Measurements from ENCODE around the gene GPR75. TPM values are rescaled to one million over a fixed set of nuclear protein-coding genes. Genes with fewer than 3 reads are reported as not detected.
"Not testable (repeated sequence)": the region's sequence is repeated elsewhere in the genome, so short reads cannot be mapped to it uniquely, and the experiment has no call there.

Gene GPR75
- total RNA-seq, 1 donor from 2014 or later: 4.4 TPM

GRCh38 chr2:53852532-53852931 lies 7.2 kb downstream of the GPR75 start:
- no peak for DNase-seq (ENCODE audit: low spot score)

GRCh38 chr2:53851052-53851757 lies 8.6 kb downstream of the GPR75 start:
- not testable (repeated sequence) for DNase-seq (ENCODE audit: low spot score)

DNA sequence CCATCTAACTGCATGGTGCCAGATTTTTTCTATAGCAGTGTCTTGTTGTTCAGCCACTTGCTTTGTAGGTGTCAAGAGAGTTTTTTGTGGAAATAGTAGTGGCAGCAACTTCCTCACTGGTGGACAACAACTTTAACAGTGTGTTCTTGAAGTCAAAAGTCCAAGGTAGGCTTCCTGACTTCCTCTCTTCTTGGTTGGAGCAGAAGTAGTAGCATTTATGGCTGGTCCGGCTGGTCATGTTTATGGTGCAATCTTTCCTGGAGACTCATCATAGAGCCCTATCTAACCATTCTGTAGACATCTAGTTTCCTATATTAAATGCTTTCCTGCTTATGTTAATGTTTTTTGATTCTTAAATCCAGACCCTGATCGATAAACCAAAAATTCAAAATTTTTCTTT lies 11.7 kb downstream of the GPR75 start:
- no peak for DNase-seq (ENCODE audit: low spot score)

GRCh38 chr2:53843595-53843994 lies 16.2 kb downstream of the GPR75 start:
- no peak for DNase-seq (ENCODE audit: low spot score)

DNA sequence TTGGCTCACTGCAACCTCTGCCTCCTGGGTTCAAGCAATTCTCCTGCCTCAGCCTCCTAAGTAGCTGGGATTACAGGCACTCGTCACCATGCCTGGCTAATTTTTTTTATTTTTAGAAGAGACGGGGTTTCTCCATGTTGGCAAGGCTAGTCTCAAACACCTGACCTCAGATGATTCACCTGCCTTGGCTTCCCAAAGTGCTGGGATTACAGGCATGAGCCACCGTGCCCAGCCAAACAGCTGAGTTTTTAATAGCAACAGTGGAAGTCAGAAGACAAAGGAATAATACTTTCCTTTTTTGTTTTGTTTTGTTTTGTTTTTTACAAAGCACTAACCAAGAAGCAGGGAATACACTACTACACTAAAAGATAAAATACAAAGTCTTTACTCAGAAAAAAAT lies 16.9 kb downstream of the GPR75 start:
- no peak for DNase-seq (ENCODE audit: low spot score)

DNA sequence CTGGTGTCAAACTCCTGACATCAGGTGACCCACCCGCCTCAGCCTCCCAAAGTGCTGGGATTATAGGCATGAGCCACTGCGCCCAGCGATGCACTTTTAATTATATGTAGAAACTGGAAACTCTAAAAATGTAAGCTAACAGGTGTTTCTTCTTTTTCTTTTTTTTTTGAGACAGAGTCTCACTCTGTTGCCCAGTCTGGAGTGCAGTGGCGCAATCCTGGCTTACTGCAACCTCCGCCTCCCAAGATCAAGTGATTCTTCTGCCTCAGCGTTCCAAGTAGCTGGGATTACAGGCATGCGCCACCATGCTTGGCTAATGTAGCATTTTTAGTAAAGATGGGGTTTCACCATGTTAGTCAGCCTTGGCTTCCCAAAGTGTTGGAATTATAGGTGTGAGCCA lies 18.1 kb downstream of the GPR75 start:
- DNase-seq (ENCODE audit: low spot score): not testable (repeated sequence)

GRCh38 chr2:53840580-53840979 lies 19.2 kb downstream of the GPR75 start:
- no peak for DNase-seq (ENCODE audit: low spot score)

GRCh38 chr2:53829980-53830290 lies 29.8 kb downstream of the GPR75 start:
- not testable (repeated sequence) for DNase-seq (ENCODE audit: low spot score)

GRCh38 chr2:53829273-53829979 lies 30.3 kb downstream of the GPR75 start:
- no peak for DNase-seq (ENCODE audit: low spot score)

DNA sequence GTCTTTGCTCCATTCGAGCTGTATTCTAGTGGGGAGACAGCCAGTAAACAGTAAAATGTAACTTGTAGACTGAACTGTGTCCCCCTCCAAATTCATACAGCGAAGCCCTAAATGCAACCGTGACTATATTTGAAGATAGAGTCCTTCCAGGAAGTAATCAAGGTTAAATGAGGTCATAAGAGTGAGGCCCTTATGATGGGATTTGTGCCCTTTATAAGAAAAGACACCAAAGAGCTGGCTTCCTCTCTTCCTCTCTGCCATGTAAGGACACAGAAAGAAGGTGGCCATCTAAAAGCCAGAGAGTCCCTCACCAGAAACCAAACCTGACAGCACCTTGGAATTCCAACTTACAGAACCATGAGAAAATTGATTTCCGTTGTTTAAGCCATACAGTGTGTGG lies 31.4 kb downstream of the GPR75 start:
- DNase-seq (ENCODE audit: low spot score): no peak

GRCh38 chr2:53827398-53828175 lies 32.2 kb downstream of the GPR75 start:
- DNase-seq (ENCODE audit: low spot score): no peak

DNA sequence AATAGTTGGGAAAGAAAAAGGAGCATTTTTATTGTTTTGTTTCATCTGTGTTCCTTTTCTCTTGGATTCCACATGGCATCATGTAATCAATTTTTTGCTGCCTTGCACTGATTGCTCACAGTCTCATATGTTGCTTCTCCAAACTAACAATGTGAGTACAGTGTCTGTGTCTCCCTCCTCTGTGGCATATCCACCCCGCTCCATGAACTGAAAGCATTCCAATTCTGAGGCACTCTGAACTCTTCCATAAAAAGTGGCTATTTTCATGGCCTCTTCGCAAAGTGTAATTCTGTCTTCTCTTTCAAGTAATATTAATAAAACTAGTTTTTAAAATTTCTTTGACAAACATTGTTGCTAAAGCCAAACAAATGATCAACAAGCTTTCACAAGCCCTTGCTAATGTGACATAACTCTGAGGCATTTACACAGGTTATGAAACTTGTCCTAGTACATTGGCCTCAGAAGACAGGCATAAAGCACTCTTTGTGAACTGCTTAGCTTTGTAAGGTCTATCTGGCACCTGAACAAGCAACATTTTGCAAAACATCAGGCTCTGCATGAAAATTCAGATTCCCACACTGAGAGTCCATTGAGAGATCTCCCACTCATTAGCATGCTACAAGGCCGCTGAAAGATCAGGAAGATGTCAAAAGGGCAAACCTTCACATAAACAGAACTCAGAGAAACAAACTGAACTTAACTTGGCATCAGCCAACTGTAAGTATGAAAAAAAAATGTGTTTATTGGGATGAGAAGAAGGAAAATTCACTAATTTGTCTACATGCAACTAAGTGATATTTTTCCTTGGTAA lies 33.0 kb downstream of the GPR75 start:
- DNase-seq (ENCODE audit: low spot score): no peak

DNA sequence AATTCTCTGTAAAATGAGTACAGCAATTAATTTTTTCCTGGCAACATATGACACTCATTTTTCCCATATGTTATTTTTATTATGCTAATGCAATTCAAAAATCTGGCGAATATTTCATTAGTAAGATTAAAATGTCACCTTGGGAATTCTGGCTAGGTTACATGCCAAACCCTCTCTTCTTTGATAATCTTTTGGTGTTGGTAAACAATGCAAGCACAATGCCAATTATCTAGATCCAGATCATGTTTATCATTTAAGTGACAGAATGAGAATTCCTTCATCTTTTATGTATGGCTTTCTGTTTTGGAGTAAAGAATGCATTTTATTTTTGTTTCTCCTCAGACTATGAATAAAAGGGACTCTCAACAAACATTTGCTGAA lies 33.7 kb downstream of the GPR75 start:
- no peak for DNase-seq (ENCODE audit: low spot score)

GRCh38 chr2:53823639-53824038 lies 36.1 kb downstream of the GPR75 start:
- DNase-seq (ENCODE audit: low spot score): not testable (repeated sequence)

DNA sequence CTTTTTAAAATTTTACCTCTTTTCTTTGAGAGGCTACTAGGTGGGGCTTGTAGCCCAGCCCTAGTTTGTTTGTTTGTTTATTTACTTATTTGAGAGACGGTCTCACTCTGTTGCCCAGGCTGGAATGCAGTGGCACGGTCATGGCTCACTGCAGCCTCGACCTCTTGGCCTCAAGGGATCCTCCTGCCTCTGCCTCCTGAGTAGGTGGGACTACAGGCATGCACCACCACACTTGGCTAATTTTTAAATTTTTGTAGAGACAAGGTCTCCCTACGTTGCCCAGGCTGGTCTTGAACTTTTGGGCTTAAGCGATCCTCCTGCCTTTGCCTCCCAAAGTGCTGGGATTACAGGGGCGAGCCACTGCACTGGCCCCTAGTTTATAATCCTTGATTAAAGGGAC lies 38.0 kb downstream of the GPR75 start:
- no peak for DNase-seq (ENCODE audit: low spot score)

- DNase-seq (ENCODE audit: low spot score): no peak
These were observed 39.1 kb downstream of the GPR75 start for GRCh38 chr2:53820711-53821110.

GRCh38 chr2:53820048-53820447 lies 39.7 kb downstream of the GPR75 start:
- no peak for DNase-seq (ENCODE audit: low spot score)

DNA sequence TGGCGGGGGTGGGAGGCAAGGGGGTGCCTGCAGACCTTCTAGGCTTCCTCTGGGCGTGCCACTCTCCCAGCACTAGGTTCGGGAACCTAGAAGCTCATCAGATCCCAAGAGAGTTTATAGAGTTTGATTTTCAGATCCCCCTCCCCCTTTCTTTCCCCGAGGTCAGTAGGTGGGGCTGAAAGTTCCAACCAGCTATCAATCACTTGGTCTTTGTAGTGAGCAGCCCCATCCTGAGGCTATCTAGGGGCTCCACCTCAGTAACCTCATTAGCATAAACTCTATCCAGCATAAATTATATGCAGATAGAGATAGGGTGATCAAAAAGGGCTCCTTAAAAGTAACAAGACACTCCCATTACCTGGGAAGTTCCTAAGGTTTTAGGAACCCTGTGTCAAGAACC lies 40.1 kb downstream of the GPR75 start:
- DNase-seq (ENCODE audit: low spot score): no peak

DNA sequence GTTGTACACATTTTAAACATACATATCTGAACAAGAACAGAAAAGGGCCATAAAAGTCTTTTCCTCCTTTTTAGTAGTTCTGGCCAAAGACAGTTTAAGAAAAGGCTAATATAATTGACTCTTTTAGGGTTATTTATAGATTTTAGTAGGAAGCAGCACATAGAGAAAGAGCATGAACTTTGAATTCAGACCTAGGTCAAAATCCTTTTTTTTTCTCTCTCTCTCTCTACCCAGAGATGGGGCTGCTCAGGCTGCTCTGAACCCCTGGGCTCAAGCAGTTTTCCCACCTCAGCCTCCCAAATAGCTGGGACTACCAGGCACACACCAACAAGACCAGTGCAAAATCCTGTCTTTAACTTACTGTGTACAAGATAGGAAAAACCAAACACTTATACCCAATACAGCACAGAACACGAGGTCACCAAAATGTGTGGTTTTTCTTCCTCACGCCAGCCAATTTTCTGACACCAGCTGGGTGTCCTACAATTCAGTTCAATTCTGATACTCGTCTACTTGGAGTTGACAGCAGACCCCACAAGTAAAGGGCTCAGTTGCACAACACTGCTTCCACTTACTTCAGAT lies 40.8 kb downstream of the GPR75 start:
- no peak for DNase-seq (ENCODE audit: low spot score)

- no peak for DNase-seq (ENCODE audit: low spot score)
These were observed 46.6 kb downstream of the GPR75 start for GRCh38 chr2:53813151-53813550.

- DNase-seq (ENCODE audit: low spot score): no peak
These were observed 48.2 kb downstream of the GPR75 start for GRCh38 chr2:53811601-53812000.

Measured in ureter (tissue), 1 donor.